AG10803 (cell line): ENCODE results near the gene PPP1R9A.

Source experiments
- DNase-seq: peaks from one replicate; pipeline ENCODE4 v3.0.0; 2010; ENCODE audit warnings: low read depth
- H3K4me3 ChIP-seq: 2 replicates; pipeline ENCODE4 v1.5.1; 2011; ENCODE audit warnings: mild to moderate bottlenecking, low read length, control low read depth
- CTCF ChIP-seq: conservative IDR thresholded peaks from 2 replicates; pipeline ENCODE4 v1.5.1; 2011; ENCODE audit warnings: mild to moderate bottlenecking, low read length, control low read depth, inconsistent platforms

The PPP1R9A gene

GRCh38 chr7:94973844-94974243 is 66.5 kb downstream of the PPP1R9A start:
- DNase-seq, result no peak
- TF ChIP-seq CTCF, result no peak
- H3K4me3 ChIP-seq, result no peak overlapping the region

- DNase-seq, result no peak
- TF ChIP-seq CTCF, result no peak
- H3K4me3 ChIP-seq, result no peak overlapping the region
Observed at GRCh38 chr7:94974423-94974822, 67.0 kb downstream of the PPP1R9A start.

GRCh38 chr7:94975336-94975735 is 67.9 kb downstream of the PPP1R9A start:
- DNase-seq, result peak; percentile 41
- H3K4me3 ChIP-seq, result no peak overlapping the region
- TF ChIP-seq CTCF, result no peak

- no peak for DNase-seq
- no peak for TF ChIP-seq CTCF
- H3K4me3 ChIP-seq, result no peak overlapping the region
Observed at GRCh38 chr7:94980418-94981142, 73.2 kb downstream of the PPP1R9A start.

- TF ChIP-seq CTCF, result no peak
- H3K4me3 ChIP-seq, result no peak overlapping the region
- no peak for DNase-seq
Observed at GRCh38 chr7:94995921-94996320, 88.5 kb downstream of the PPP1R9A start.

- no peak for DNase-seq
- H3K4me3 ChIP-seq, result no peak overlapping the region
- TF ChIP-seq CTCF, result no peak
Observed at GRCh38 chr7:94996369-94996768, 89.0 kb downstream of the PPP1R9A start.

GRCh38 chr7:94997547-94997946 is 90.2 kb downstream of the PPP1R9A start:
- no peak for TF ChIP-seq CTCF
- DNase-seq, result no peak
- no peak overlapping the region for H3K4me3 ChIP-seq
